ENCODE data around the gene VEGFA. TPM values are rescaled to one million over a fixed set of nuclear protein-coding genes. Genes with fewer than 3 reads are reported as not detected.

Gene VEGFA
- total RNA-seq, 1 experiment from 2014 or later = 116 TPM

GRCh38 chr6:43823390-43823789, 53.4 kb downstream of the VEGFA start:
- no peaks in the 10 kb centered on the region for H3K36me3 ChIP-seq (ENCODE audit: insufficient read depth, low read length, poor library complexity, severe bottlenecking)
- no TSS peak for BruUV-seq (replicated peaks)
- no peak overlapping the region for H3K27ac ChIP-seq (ENCODE audit: low read depth, low read length, poor library complexity, severe bottlenecking)
- peaks cover 14% of the 10 kb centered on the region for H3K4me1 ChIP-seq (ENCODE audit: insufficient read depth, low read length, poor library complexity, severe bottlenecking)
- H3K9me3 ChIP-seq (ENCODE audit: low read depth, low read length, poor library complexity, severe bottlenecking) = no peaks in the 10 kb centered on the region
- TF ChIP-seq CTCF (conservative IDR thresholded peaks at IDR 0.05; ENCODE audit: low read depth, low read length) (no peak), EZH2 (IDR thresholded peaks at IDR 0.05; ENCODE audit: borderline replicate concordance, low read depth, low read length, poor library complexity, severe bottlenecking) (no peak)
- CTCF ChIA-PET = no interaction called here
- intact Hi-C loops (cut with micrococcal nuclease; ENCODE audit: unreplicated experiment) = no loop called here
- POLR2A ChIA-PET (ENCODE audit: low non-redundant PET) = no interaction called here
- no peak overlapping the region for H3K4me3 ChIP-seq (ENCODE audit: low read depth, low read length, poor library complexity, severe bottlenecking)
- H3K27me3 ChIP-seq (replicated peaks; ENCODE audit: insufficient read depth, low read depth, low read length, poor library complexity) = no peaks in the 10 kb centered on the region
- DNase-seq (ENCODE audit: low spot score) = no peak

GRCh38 chr6:43823879-43824702, 54.1 kb downstream of the VEGFA start:
- BruUV-seq (replicated peaks) = no TSS peak
- Histone ChIP-seq H3K27me3 (replicated peaks; ENCODE audit: insufficient read depth, low read depth, low read length, poor library complexity) (no peaks in the 10 kb centered on the region), H3K36me3 (ENCODE audit: insufficient read depth, low read length, poor library complexity, severe bottlenecking) (no peaks in the 10 kb centered on the region), H3K4me3 (ENCODE audit: low read depth, low read length, poor library complexity, severe bottlenecking) (no peak overlapping the region), H3K4me1 (ENCODE audit: insufficient read depth, low read length, poor library complexity, severe bottlenecking) (peaks cover 14% of the 10 kb centered on the region), H3K27ac (ENCODE audit: low read depth, low read length, poor library complexity, severe bottlenecking) (no peak overlapping the region), H3K9me3 (ENCODE audit: low read depth, low read length, poor library complexity, severe bottlenecking) (no peaks in the 10 kb centered on the region)
- CTCF ChIA-PET = no interaction called here
- POLR2A ChIA-PET (ENCODE audit: low non-redundant PET) = no interaction called here
- intact Hi-C loops (cut with micrococcal nuclease; ENCODE audit: unreplicated experiment) = no loop called here
- DNase-seq (ENCODE audit: low spot score) = peak; percentile 21
- TF ChIP-seq CTCF (conservative IDR thresholded peaks at IDR 0.05; ENCODE audit: low read depth, low read length) = no peak
- no peak for TF ChIP-seq EZH2 (IDR thresholded peaks at IDR 0.05; ENCODE audit: borderline replicate concordance, low read depth, low read length, poor library complexity, severe bottlenecking)

- no peak for DNase-seq (ENCODE audit: low spot score)
- Histone ChIP-seq H3K36me3 (ENCODE audit: insufficient read depth, low read length, poor library complexity, severe bottlenecking) (no peaks in the 10 kb centered on the region), H3K27ac (ENCODE audit: low read depth, low read length, poor library complexity, severe bottlenecking) (no peak overlapping the region), H3K4me1 (ENCODE audit: insufficient read depth, low read length, poor library complexity, severe bottlenecking) (peaks cover 14% of the 10 kb centered on the region), H3K27me3 (replicated peaks; ENCODE audit: insufficient read depth, low read depth, low read length, poor library complexity) (no peaks in the 10 kb centered on the region), H3K4me3 (ENCODE audit: low read depth, low read length, poor library complexity, severe bottlenecking) (no peak overlapping the region), H3K9me3 (ENCODE audit: low read depth, low read length, poor library complexity, severe bottlenecking) (no peaks in the 10 kb centered on the region)
- TF ChIP-seq EZH2 (IDR thresholded peaks at IDR 0.05; ENCODE audit: borderline replicate concordance, low read depth, low read length, poor library complexity, severe bottlenecking) (no peak), CTCF (conservative IDR thresholded peaks at IDR 0.05; ENCODE audit: low read depth, low read length) (no peak)
- intact Hi-C loops (cut with micrococcal nuclease; ENCODE audit: unreplicated experiment) = no loop called here
- ChIA-PET POLR2A (ENCODE audit: low non-redundant PET) (no interaction called here), CTCF (no interaction called here)
- BruUV-seq (replicated peaks) = no TSS peak
These were observed 54.7 kb downstream of the VEGFA start for GRCh38 chr6:43824703-43825064.

Data from A673 (cell line).